NT2/D1 (cell line): ENCODE data around the gene IPCEF1.

Experiments
- SUZ12 ChIP-seq: IDR thresholded peaks from 2 replicates; pipeline ENCODE4 v1.6.1; 2011; ENCODE audit not compliant: insufficient read length, insufficient read depth; ENCODE audit errors: extremely low read depth
- YY1 ChIP-seq: IDR thresholded peaks from 2 replicates; pipeline ENCODE4 v1.6.1; 2011; ENCODE audit not compliant: insufficient read length, insufficient read depth
- ZNF274 ChIP-seq: IDR thresholded peaks from 2 replicates; pipeline ENCODE4 v1.6.1; 2011; ENCODE audit warnings: mild to moderate bottlenecking, low read depth, low read length

DNA sequence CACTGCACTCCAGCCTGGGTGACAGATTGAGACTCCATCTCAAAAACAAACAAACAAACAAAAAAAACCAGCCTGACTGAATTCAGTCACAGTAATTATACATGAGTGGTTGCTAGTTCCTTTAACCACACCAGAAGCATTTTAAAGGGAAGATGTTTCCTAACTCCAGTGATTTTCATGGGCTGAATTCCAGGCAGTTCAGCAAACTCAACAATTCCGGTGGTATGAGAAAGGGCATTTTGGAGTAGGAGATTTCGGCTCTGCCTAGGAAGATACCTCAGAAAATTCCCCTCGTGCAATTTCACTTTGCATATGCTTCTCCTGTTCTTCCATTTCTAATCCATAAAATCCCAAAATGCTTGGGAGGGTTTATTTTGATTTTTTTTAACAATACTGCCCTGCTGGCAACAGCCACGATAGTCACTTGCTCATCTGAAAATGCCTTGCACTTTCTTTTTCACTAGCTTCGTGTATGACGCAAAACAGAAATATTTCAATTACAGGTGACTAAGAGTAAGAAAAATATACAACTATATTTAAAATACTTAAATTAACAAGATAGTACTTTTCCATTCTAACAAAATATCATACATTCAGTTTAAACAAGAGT is 48.3 kb upstream of the IPCEF1 start:
- TF ChIP-seq SUZ12: no peak
- no peak for TF ChIP-seq YY1
- TF ChIP-seq ZNF274: no peak
